WTC11 (cell line): Measurements from ENCODE around the gene ZNF428. TPM values are rescaled to one million over a fixed set of nuclear protein-coding genes. Genes with fewer than 3 reads are reported as not detected.
"Not testable (repeated sequence)": the region's sequence is repeated elsewhere in the genome, so short reads cannot be mapped to it uniquely, and the experiment has no call there.

Experiments
- ATAC-seq: fragments of 200-7000 bp; cut with Tn5 transposase; 2 replicates; pipeline ENCODE4 v1.10.0; 2021; ENCODE audit warnings: mild to moderate bottlenecking, moderate library complexity
- CTCF ChIA-PET: fragments of 300-600 bp; sonication (Branson Sonifier 250); formaldehyde crosslinking; loops from one replicate; lab custom pipeline; 2021; ENCODE audit warnings: antibody characterized with exemption; lab: Charles Lee
- POLR2A ChIA-PET: fragments of 350-600 bp; sonication (Branson Sonifier 250); formaldehyde crosslinking; loops from one replicate; lab custom pipeline; 2021; ENCODE audit warnings: antibody characterized with exemption; lab: Charles Lee
- DNase-seq: peaks from one replicate; pipeline ENCODE4 v3.0.0; 2021; ENCODE audit warnings: low spot score
- H3K27ac Mint-ChIP-seq: 2 replicates; pipeline ENCODE4 v1.8.0; 2021; ENCODE audit warnings: mixed read lengths
- H3K27me3 Mint-ChIP-seq: 2 replicates; pipeline ENCODE4 v1.8.0; 2021; ENCODE audit warnings: low read depth, mild to moderate bottlenecking, moderate library complexity, mixed read lengths
- H3K36me3 Mint-ChIP-seq: 2 replicates; pipeline ENCODE4 v1.8.0; 2021; ENCODE audit warnings: mixed read lengths
- H3K4me1 Mint-ChIP-seq: 2 replicates; pipeline ENCODE4 v1.8.0; 2022; ENCODE audit warnings: mixed read lengths
- H3K4me3 Mint-ChIP-seq: 2 replicates; pipeline ENCODE4 v1.8.0; 2021; ENCODE audit warnings: mild to moderate bottlenecking, moderate library complexity, mixed read lengths
- H3K9me3 Mint-ChIP-seq: 2 replicates; pipeline ENCODE4 v1.8.0; 2021; ENCODE audit warnings: mixed read lengths
- CREM ChIP-seq: sonication (generic); formaldehyde crosslinking; IDR thresholded peaks from 2 replicates; pipeline ENCODE4 v1.8.1; 2022; ENCODE audit warnings: mild to moderate bottlenecking, missing genetic modification reagents, moderate library complexity
- FOXK1 ChIP-seq: sonication (generic); formaldehyde crosslinking; IDR thresholded peaks from 2 replicates; pipeline ENCODE4 v1.8.0; 2022; ENCODE audit warnings: mild to moderate bottlenecking, moderate library complexity, missing genetic modification reagents
- HMGXB4 ChIP-seq: sonication (generic); formaldehyde crosslinking; IDR thresholded peaks from 2 replicates; pipeline ENCODE4 v1.8.1; 2023; ENCODE audit warnings: mild to moderate bottlenecking, moderate library complexity, missing genetic modification reagents
- MYBL2 ChIP-seq: sonication (generic); formaldehyde crosslinking; IDR thresholded peaks from 2 replicates; pipeline ENCODE4 v1.8.1; 2023; ENCODE audit warnings: mild to moderate bottlenecking, moderate library complexity, missing genetic modification reagents
- NFYB ChIP-seq: sonication (generic); formaldehyde crosslinking; conservative IDR thresholded peaks from 2 replicates; pipeline ENCODE4 v1.8.0; 2022; ENCODE audit warnings: low read depth, missing genetic modification reagents
- PRRX2 ChIP-seq: fragments of 250-450 bp; sonication (Bioruptor Pico); IDR thresholded peaks from 2 replicates; pipeline ENCODE4 v1.8.0; 2021; ENCODE audit warnings: mild to moderate bottlenecking
- RORB ChIP-seq: fragments of 250-450 bp; sonication (Bioruptor Pico); IDR thresholded peaks from 2 replicates; pipeline ENCODE4 v1.9.0; 2021; ENCODE audit warnings: mild to moderate bottlenecking
- TEAD1 ChIP-seq: sonication (generic); formaldehyde crosslinking; IDR thresholded peaks from 2 replicates; pipeline ENCODE4 v1.8.0; 2022; ENCODE audit warnings: mild to moderate bottlenecking, missing genetic modification reagents
- USF1 ChIP-seq: sonication (generic); formaldehyde crosslinking; IDR thresholded peaks from 2 replicates; pipeline ENCODE4 v1.8.0; 2022; ENCODE audit warnings: mild to moderate bottlenecking, missing genetic modification reagents
- ZNF138 ChIP-seq: sonication (generic); formaldehyde crosslinking; conservative IDR thresholded peaks from 2 replicates; pipeline ENCODE4 v1.8.1; 2022; ENCODE audit warnings: mild to moderate bottlenecking, moderate library complexity, missing genetic modification reagents
- ZNF317 ChIP-seq: sonication (generic); formaldehyde crosslinking; IDR thresholded peaks from 2 replicates; pipeline ENCODE4 v1.8.1; 2023; ENCODE audit warnings: low read depth, mild to moderate bottlenecking, moderate library complexity, missing genetic modification reagents, borderline replicate concordance
- total RNA-seq: library from RNA; stranded (reverse); gene quantifications from 3 replicates; pipeline ENCODE4 v1.2.3, GENCODE V29; 2021
- TF ChIP-seq, protein P1 (sequence below): sonication (generic); formaldehyde crosslinking; IDR thresholded peaks from 2 replicates; pipeline ENCODE4 v1.8.0; 2022; ENCODE audit warnings: missing genetic modification reagents
- TF ChIP-seq, protein P2 (sequence below): fragments of 250-450 bp; sonication (Bioruptor Pico); IDR thresholded peaks from 2 replicates; pipeline ENCODE4 v1.9.0; 2021; ENCODE audit warnings: moderate library complexity, mild to moderate bottlenecking, inconsistent platforms, borderline replicate concordance
- TF ChIP-seq, protein P3 (sequence below): fragments of 250-450 bp; sonication (Bioruptor Pico); IDR thresholded peaks from 2 replicates; pipeline ENCODE4 v1.9.0; 2021; ENCODE audit warnings: mild to moderate bottlenecking, borderline replicate concordance

Gene ZNF428
- total RNA-seq, 1 experiment from 2014 or later = 20.1 TPM

- Mint-ChIP-seq H3K36me3 (no peaks in the 10 kb centered on the region), H3K4me3 (no peak overlapping the region), H3K4me1 (peaks cover 6% of the 10 kb centered on the region; the same call in 1 of the 2 replicates), H3K27ac (no peak overlapping the region), H3K9me3 (no peaks in the 10 kb centered on the region), H3K27me3 (no peaks in the 10 kb centered on the region)
- ATAC-seq (no peak), DNase-seq (no peak)
- POLR2A ChIA-PET = interaction anchor here (0.7 to 1.4 kb wide), 2 partner anchors 10 to 1482 kb away, joined by 3 to 4 read pairs; partner anchors contain the start of genes IRGQ and ZNF576
- CTCF ChIA-PET = interaction anchor here (1.0 to 2.4 kb wide), 4 partner anchors 11 to 71 kb away, joined by 3 to 8 read pairs (median 4); no protein-coding TSS in a partner anchor
- no peak for TF ChIP-seq HMGXB4 (CRISPR knock-in tag)
- no peak for TF ChIP-seq TEAD1 (CRISPR knock-in tag)
- TF ChIP-seq, protein P1, sequence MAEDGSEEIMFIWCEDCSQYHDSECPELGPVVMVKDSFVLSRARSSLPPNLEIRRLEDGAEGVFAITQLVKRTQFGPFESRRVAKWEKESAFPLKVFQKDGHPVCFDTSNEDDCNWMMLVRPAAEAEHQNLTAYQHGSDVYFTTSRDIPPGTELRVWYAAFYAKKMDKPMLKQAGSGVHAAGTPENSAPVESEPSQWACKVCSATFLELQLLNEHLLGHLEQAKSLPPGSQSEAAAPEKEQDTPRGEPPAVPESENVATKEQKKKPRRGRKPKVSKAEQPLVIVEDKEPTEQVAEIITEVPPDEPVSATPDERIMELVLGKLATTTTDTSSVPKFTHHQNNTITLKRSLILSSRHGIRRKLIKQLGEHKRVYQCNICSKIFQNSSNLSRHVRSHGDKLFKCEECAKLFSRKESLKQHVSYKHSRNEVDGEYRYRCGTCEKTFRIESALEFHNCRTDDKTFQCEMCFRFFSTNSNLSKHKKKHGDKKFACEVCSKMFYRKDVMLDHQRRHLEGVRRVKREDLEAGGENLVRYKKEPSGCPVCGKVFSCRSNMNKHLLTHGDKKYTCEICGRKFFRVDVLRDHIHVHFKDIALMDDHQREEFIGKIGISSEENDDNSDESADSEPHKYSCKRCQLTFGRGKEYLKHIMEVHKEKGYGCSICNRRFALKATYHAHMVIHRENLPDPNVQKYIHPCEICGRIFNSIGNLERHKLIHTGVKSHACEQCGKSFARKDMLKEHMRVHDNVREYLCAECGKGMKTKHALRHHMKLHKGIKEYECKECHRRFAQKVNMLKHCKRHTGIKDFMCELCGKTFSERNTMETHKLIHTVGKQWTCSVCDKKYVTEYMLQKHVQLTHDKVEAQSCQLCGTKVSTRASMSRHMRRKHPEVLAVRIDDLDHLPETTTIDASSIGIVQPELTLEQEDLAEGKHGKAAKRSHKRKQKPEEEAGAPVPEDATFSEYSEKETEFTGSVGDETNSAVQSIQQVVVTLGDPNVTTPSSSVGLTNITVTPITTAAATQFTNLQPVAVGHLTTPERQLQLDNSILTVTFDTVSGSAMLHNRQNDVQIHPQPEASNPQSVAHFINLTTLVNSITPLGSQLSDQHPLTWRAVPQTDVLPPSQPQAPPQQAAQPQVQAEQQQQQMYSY = no peak
- TF ChIP-seq, protein P2, sequence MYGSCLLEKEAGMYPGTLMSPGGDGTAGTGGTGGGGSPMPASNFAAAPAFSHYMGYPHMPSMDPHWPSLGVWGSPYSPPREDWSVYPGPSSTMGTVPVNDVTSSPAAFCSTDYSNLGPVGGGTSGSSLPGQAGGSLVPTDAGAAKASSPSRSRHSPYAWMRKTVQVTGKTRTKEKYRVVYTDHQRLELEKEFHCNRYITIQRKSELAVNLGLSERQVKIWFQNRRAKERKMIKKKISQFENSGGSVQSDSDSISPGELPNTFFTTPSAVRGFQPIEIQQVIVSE (CRISPR knock-in tag) = no peak
- no peak for TF ChIP-seq RORB
- TF ChIP-seq ZNF138 (CRISPR knock-in tag) = no peak
- no peak for TF ChIP-seq USF1
These were observed 13.4 kb downstream of the ZNF428 start for GRCh38 chr19:43605875-43606568.

DNA sequence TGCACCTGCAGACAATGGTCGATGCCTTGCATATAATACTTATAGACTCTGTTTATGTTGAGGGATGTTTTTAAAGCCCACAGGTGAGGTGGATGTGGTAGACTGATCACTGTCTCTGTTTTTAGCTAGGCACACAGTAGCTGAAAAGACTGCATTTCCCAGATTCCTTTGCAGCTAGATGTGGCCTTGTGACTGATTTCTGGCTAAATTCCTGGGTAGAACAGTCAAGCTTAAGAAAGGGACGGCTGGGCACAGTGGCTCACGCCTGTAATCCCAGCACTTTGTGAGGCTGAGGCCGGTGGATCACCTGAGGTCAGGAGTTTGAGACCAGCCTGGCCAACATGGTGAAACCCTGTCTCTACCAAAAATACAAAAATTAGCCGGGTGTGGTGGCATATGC lies 19.1 kb downstream of the ZNF428 start:
- H3K4me3 Mint-ChIP-seq, DNase-seq, H3K36me3 Mint-ChIP-seq, POLR2A ChIA-PET, H3K27me3 Mint-ChIP-seq, H3K9me3 Mint-ChIP-seq, ATAC-seq, H3K27ac Mint-ChIP-seq: not testable (repeated sequence)
- peaks cover 17% of the 10 kb centered on the region for H3K4me1 Mint-ChIP-seq
- CTCF ChIA-PET = interaction anchor here (0.5 kb wide), 1 partner anchor 69 kb away, joined by 3 read pairs; the partner anchor contains the start of gene PLAUR

DNA sequence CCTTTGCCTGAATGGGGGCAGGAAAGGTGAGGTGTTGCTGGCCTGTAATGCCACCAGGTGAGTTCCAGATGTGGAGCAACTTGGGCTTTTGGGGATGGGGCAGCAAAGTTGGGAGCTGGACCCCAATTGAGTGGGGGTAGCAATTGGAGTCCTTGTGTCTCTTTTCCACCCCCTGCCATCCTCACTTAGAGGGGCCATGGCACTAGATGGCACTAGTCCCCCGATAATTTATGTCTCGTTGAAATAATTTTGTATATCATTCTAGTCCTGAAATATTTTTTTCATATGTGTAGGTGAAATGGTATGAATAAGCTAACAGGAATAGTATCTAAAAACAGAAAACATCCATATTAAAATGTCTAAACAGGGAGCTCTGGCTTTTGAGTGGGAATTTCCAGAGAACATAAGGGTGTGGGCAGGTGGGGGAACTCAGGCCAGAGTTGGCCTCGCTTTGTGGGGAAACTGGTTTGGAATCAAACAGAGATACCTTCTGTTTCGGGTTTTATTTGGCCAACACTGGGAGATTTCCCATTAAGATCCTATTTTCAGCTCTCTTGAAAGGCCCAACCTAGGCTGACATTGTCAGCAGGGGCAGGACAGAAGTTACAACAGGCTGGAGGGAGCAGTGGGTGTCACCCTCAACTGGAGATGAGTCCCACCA lies 19.7 kb downstream of the ZNF428 start:
- H3K36me3 Mint-ChIP-seq = no peaks in the 10 kb centered on the region
- H3K4me3 Mint-ChIP-seq = no peak overlapping the region
- TF ChIP-seq TEAD1 (CRISPR knock-in tag) (no peak), ZNF317 (CRISPR knock-in tag) (no peak), NFYB (CRISPR knock-in tag) (no peak), PRRX2 (no peak), MYBL2 (no peak), CREM (CRISPR knock-in tag) (no peak), FOXK1 (CRISPR knock-in tag) (no peak)
- TF ChIP-seq, protein P3, sequence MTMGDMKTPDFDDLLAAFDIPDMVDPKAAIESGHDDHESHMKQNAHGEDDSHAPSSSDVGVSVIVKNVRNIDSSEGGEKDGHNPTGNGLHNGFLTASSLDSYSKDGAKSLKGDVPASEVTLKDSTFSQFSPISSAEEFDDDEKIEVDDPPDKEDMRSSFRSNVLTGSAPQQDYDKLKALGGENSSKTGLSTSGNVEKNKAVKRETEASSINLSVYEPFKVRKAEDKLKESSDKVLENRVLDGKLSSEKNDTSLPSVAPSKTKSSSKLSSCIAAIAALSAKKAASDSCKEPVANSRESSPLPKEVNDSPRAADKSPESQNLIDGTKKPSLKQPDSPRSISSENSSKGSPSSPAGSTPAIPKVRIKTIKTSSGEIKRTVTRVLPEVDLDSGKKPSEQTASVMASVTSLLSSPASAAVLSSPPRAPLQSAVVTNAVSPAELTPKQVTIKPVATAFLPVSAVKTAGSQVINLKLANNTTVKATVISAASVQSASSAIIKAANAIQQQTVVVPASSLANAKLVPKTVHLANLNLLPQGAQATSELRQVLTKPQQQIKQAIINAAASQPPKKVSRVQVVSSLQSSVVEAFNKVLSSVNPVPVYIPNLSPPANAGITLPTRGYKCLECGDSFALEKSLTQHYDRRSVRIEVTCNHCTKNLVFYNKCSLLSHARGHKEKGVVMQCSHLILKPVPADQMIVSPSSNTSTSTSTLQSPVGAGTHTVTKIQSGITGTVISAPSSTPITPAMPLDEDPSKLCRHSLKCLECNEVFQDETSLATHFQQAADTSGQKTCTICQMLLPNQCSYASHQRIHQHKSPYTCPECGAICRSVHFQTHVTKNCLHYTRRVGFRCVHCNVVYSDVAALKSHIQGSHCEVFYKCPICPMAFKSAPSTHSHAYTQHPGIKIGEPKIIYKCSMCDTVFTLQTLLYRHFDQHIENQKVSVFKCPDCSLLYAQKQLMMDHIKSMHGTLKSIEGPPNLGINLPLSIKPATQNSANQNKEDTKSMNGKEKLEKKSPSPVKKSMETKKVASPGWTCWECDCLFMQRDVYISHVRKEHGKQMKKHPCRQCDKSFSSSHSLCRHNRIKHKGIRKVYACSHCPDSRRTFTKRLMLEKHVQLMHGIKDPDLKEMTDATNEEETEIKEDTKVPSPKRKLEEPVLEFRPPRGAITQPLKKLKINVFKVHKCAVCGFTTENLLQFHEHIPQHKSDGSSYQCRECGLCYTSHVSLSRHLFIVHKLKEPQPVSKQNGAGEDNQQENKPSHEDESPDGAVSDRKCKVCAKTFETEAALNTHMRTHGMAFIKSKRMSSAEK (CRISPR knock-in tag) = no peak
- H3K9me3 Mint-ChIP-seq = no peaks in the 10 kb centered on the region
- CTCF ChIA-PET = interaction anchor here (0.5 to 1.2 kb wide), 2 partner anchors 63 to 70 kb away, joined by 3 to 4 read pairs; partner anchors contain the start of gene PLAUR
- peaks cover 17% of the 10 kb centered on the region for H3K4me1 Mint-ChIP-seq
- no peaks in the 10 kb centered on the region for H3K27me3 Mint-ChIP-seq
- POLR2A ChIA-PET = no interaction called here
- DNase-seq (no peak), ATAC-seq (no peak)
- H3K27ac Mint-ChIP-seq = no peak overlapping the region
